Erythroblast (primary cell): ENCODE data around the gene P3H4.

ENCODE experiments used
- GATA1 ChIP-seq: IDR thresholded peaks from 2 replicates; pipeline ENCODE4 v1.6.1; 2011; ENCODE audit warnings: low read depth, mild to moderate bottlenecking, control low read depth, low read length, moderate library complexity
- POLR2A ChIP-seq: IDR thresholded peaks from 2 replicates; pipeline ENCODE4 v1.6.1; 2011; ENCODE audit warnings: mild to moderate bottlenecking, low read length

DNA sequence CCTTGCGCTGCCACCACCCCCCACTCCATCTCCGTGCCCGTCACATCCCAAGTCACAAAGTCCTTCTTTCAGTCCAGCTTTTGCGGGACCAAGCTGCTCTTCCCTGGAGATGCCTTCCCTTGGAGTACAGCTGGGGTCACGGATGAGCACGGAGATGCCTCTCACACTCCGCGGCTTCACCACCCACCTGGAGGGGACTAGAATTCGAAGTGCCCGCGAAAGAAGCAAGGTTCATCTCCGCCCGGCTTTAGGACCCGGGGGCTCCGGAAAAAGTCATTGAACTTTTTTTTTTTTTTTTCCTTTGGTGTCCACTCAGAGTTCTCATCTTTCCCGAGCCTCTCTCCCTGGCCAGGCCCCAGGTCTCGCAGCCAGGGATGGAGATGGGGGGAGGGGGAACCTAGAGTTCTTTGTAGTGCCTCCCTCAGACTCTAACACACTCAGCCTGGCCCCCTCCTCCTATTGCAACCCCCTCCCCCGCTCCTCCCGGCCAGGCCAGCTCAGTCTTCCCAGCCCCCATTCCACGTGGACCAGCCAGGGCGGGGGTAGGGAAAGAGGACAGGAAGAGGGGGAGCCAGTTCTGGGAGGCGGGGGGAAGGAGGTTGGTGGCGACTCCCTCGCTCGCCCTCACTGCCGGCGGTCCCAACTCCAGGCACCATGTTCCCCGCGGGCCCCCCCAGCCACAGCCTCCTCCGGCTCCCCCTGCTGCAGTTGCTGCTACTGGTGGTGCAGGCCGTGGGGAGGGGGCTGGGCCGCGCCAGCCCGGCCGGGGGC is 817 bp upstream of the P3H4 start, which contains the start of gene FKBP10:
- TF ChIP-seq POLR2A (no peak), GATA1 (no peak)
